ENCODE results near the gene MAP3K8.

DNA sequence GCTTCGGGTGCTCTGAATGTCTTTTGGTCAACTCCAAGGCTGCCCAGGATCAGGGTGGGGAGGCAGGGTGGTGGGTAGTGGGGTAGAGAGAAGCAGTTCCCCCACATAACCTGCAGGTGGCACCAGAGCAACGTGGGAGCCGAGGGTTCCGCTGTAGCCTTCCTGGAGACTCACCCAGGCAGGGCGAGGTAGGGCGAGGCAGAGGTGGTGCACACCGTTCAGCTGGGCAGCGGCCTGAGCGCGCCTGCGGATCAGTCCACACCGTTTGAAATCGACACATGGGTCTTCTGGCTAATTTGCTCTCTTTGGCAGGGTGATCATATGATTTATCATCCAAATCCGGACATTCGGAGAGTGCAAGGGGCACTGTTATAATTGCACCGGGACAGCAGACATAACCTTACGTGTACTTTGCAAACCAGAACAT lies 41.4 kb upstream of the MAP3K8 start:
- TF ChIP-seq POLR2AphosphoS5 (IDR thresholded peaks at IDR 0.05): no peak
- TF ChIP-seq, protein P1, sequence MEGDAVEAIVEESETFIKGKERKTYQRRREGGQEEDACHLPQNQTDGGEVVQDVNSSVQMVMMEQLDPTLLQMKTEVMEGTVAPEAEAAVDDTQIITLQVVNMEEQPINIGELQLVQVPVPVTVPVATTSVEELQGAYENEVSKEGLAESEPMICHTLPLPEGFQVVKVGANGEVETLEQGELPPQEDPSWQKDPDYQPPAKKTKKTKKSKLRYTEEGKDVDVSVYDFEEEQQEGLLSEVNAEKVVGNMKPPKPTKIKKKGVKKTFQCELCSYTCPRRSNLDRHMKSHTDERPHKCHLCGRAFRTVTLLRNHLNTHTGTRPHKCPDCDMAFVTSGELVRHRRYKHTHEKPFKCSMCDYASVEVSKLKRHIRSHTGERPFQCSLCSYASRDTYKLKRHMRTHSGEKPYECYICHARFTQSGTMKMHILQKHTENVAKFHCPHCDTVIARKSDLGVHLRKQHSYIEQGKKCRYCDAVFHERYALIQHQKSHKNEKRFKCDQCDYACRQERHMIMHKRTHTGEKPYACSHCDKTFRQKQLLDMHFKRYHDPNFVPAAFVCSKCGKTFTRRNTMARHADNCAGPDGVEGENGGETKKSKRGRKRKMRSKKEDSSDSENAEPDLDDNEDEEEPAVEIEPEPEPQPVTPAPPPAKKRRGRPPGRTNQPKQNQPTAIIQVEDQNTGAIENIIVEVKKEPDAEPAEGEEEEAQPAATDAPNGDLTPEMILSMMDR (IDR thresholded peaks at IDR 0.05): peak in 5 of 7 experiments; percentile 85 to 96 (median 88)
- TF ChIP-seq POLR2A (IDR thresholded peaks at IDR 0.05): no peak
- TF ChIP-seq EP300 (IDR thresholded peaks at IDR 0.05): no peak

All from stomach (tissue), 4 donors.